Keratinocyte (primary cell): Measurements from ENCODE around the gene ECHDC3. TPM values are rescaled to one million over a fixed set of nuclear protein-coding genes. Genes with fewer than 3 reads are reported as not detected.
"Not testable (repeated sequence)": the region's sequence is repeated elsewhere in the genome, so short reads cannot be mapped to it uniquely, and the experiment has no call there.

Source experiments
- DNase-seq: peaks from one replicate; pipeline ENCODE4 v3.0.0-alpha.2; 2011; ENCODE audit warnings: low read depth, missing footprints, low spot score
- FAIRE-seq: peaks from 2 replicates; lab custom pipeline; 2011; peaks lifted over from hg19 to GRCh38; lab: Jason Lieb, UNC
- H2AFZ ChIP-seq: 2 replicates; pipeline ENCODE4 v1.6.0; 2012; ENCODE audit warnings: low read length, control low read depth, inconsistent platforms; ENCODE audit not compliant: control insufficient read depth
- H3K27ac ChIP-seq: 2 replicates; pipeline ENCODE4 v1.5.1; 2011; ENCODE audit warnings: low read length; ENCODE audit not compliant: control insufficient read depth, insufficient read depth
- H3K27me3 ChIP-seq: 3 replicates; pipeline ENCODE4 v1.6.0; 2011; ENCODE audit warnings: low read length; ENCODE audit not compliant: control insufficient read depth, insufficient read depth; ENCODE audit errors: extremely low read depth
- H3K36me3 ChIP-seq, 2 experiments: 2 replicates in 1 of 2; 3 replicates in 1 of 2; pipeline ENCODE4 v1.5.1; 2011; ENCODE audit warnings: low read length in 2 of 2, mild to moderate bottlenecking in 1 of 2; ENCODE audit not compliant: control insufficient read depth in 2 of 2, insufficient read depth in 2 of 2; ENCODE audit errors: extremely low read depth in 1 of 2
- H3K4me1 ChIP-seq: 3 replicates; pipeline ENCODE4 v1.5.1; 2011; ENCODE audit warnings: low read length; ENCODE audit not compliant: control insufficient read depth, insufficient read depth; ENCODE audit errors: extremely low read depth
- H3K4me2 ChIP-seq: 3 replicates; pipeline ENCODE4 v1.6.0; 2011; ENCODE audit warnings: low read depth, low read length; ENCODE audit not compliant: control insufficient read depth, insufficient read depth; ENCODE audit errors: extremely low read depth
- H3K4me3 ChIP-seq, 3 experiments: fragments of 200-600 bp in 1 of 3; sonication (generic) in 1 of 3; 2 replicates in 2 of 3; 3 replicates in 1 of 3; pipeline ENCODE4 v1.5.1; 2011 to 2016; ENCODE audit warnings: low read length in 3 of 3, mild to moderate bottlenecking in 3 of 3, control low read depth in 2 of 3, inconsistent platforms in 1 of 3, low read depth in 1 of 3, mixed read lengths in 1 of 3, mixed run types in 1 of 3, moderate library complexity in 1 of 3; ENCODE audit not compliant: control insufficient read depth in 2 of 3, insufficient read depth in 2 of 3; ENCODE audit errors: extremely low read depth in 1 of 3
- H3K79me2 ChIP-seq: 2 replicates; pipeline ENCODE4 v1.6.0; 2012; ENCODE audit warnings: low read length; ENCODE audit not compliant: control insufficient read depth, insufficient read depth
- H3K9ac ChIP-seq: 3 replicates; pipeline ENCODE4 v1.6.0; 2011; ENCODE audit warnings: low read length; ENCODE audit not compliant: control insufficient read depth, insufficient read depth; ENCODE audit errors: extremely low read depth
- H3K9me1 ChIP-seq: 3 replicates; pipeline ENCODE4 v1.6.0; 2011; ENCODE audit warnings: low read length; ENCODE audit not compliant: control insufficient read depth, insufficient read depth; ENCODE audit errors: extremely low read depth
- H3K9me3 ChIP-seq: 2 replicates; pipeline ENCODE4 v1.5.1; 2012; ENCODE audit warnings: low read depth, low read length; ENCODE audit not compliant: control insufficient read depth
- H4K20me1 ChIP-seq: 3 replicates; pipeline ENCODE4 v1.6.0; 2011; ENCODE audit warnings: low read length; ENCODE audit not compliant: control insufficient read depth, insufficient read depth; ENCODE audit errors: extremely low read depth
- CTCF ChIP-seq, 3 experiments: IDR thresholded peaks in 1 of 3; conservative IDR thresholded peaks in 1 of 3; optimal IDR thresholded peaks in 1 of 3; 2 replicates in 2 of 3; 3 replicates in 1 of 3; pipeline versions ENCODE3 to v1.5.1; 2011; ENCODE audit warnings: low read length in 3 of 3, mild to moderate bottlenecking in 3 of 3, moderate library complexity in 2 of 3, control low read depth in 1 of 3, inconsistent platforms in 1 of 3; ENCODE audit not compliant: insufficient read depth in 2 of 3; ENCODE audit errors: extremely low read depth in 1 of 3
- EZH2 ChIP-seq: IDR thresholded peaks from one replicate; pipeline ENCODE4 v1.6.1; 2012; ENCODE audit warnings: inconsistent platforms, mild to moderate bottlenecking, low read length, moderate library complexity
- dilution Hi-C: fragments of 300-500 bp; cut with MboI; formaldehyde crosslinking; loops from one replicate; pipeline ENCODE4 v1.7.0; 2020; ENCODE audit warnings: low sequenced_read_pairs; ENCODE audit not compliant: extremely low pct_ligation_motif_present
- polyA plus RNA-seq, 5 experiments: library from polyadenylated mRNA; depleted of rRNA in 3 of 5; stranded (reverse) in 3 of 5; stranded (forward) in 1 of 5; unstranded in 1 of 5; fragments of >200 nt; gene quantifications; 1 replicate in 1 of 5; 2 replicates in 3 of 5; 3 replicates in 1 of 5; pipeline versions ENCODE4 v1.2.1 to v1.2.3, GENCODE V29; 2011 to 2012; ENCODE audit warnings: missing spikeins in 2 of 5, low read depth in 1 of 5, low replicate concordance in 1 of 5

The ECHDC3 gene
- polyA plus RNA-seq, 1 donor (not counting 4 experiments of a cell fraction or from before 2014, with no cell fraction given) = 3.5 TPM

- Histone ChIP-seq H3K36me3 (no peaks in the 10 kb centered on the region), H3K9ac (no peak overlapping the region), H3K9me1 (no peaks in the 10 kb centered on the region), H3K4me1 (no peaks in the 10 kb centered on the region), H3K27ac (no peak overlapping the region), H3K4me3 (no peak overlapping the region), H3K27me3 (no peaks in the 10 kb centered on the region), H3K9me3 (peaks cover 2% of the 10 kb centered on the region), H2AFZ (no peak overlapping the region), H4K20me1 (no peaks in the 10 kb centered on the region), H3K4me2 (no peak overlapping the region), H3K79me2 (no peaks in the 10 kb centered on the region)
- no peak for FAIRE-seq
- no peak for TF ChIP-seq CTCF (optimal IDR thresholded peaks at IDR 0.05 in 1 of 3, IDR thresholded peaks at IDR 0.05 in 1 of 3, conservative IDR thresholded peaks at IDR 0.05 in 1 of 3; ENCODE audit: extremely low read depth in 1 of 3, insufficient read depth in 2 of 3, low read length in 3 of 3)
- no peak for TF ChIP-seq EZH2
- dilution Hi-C loops = no loop called here
- DNase-seq = no peak
Observed at GRCh38 chr10:11730779-11731178, 11.4 kb upstream of the ECHDC3 start.

- H3K9me3 ChIP-seq, H3K79me2 ChIP-seq, DNase-seq, H2AFZ ChIP-seq, H3K4me2 ChIP-seq, dilution Hi-C loops, H4K20me1 ChIP-seq, H3K36me3 ChIP-seq, H3K4me3 ChIP-seq, H3K27me3 ChIP-seq, H3K9ac ChIP-seq, H3K9me1 ChIP-seq, H3K27ac ChIP-seq, FAIRE-seq, H3K4me1 ChIP-seq: not testable (repeated sequence)
Observed at GRCh38 chr10:11736767-11737166, 5.4 kb upstream of the ECHDC3 start.

- H3K79me2 ChIP-seq, FAIRE-seq, dilution Hi-C loops, H3K9me3 ChIP-seq, H3K4me3 ChIP-seq, H3K4me1 ChIP-seq, H3K9ac ChIP-seq, H3K9me1 ChIP-seq, H3K36me3 ChIP-seq, H2AFZ ChIP-seq, DNase-seq, H3K4me2 ChIP-seq, H4K20me1 ChIP-seq, H3K27me3 ChIP-seq: not testable (repeated sequence)
- H3K27ac ChIP-seq = peak overlapping the region; percentile 24
Observed at GRCh38 chr10:11737258-11738032, 4.7 kb upstream of the ECHDC3 start.
